ENCODE measurements around the gene FAM136A.

The FAM136A gene

DNA sequence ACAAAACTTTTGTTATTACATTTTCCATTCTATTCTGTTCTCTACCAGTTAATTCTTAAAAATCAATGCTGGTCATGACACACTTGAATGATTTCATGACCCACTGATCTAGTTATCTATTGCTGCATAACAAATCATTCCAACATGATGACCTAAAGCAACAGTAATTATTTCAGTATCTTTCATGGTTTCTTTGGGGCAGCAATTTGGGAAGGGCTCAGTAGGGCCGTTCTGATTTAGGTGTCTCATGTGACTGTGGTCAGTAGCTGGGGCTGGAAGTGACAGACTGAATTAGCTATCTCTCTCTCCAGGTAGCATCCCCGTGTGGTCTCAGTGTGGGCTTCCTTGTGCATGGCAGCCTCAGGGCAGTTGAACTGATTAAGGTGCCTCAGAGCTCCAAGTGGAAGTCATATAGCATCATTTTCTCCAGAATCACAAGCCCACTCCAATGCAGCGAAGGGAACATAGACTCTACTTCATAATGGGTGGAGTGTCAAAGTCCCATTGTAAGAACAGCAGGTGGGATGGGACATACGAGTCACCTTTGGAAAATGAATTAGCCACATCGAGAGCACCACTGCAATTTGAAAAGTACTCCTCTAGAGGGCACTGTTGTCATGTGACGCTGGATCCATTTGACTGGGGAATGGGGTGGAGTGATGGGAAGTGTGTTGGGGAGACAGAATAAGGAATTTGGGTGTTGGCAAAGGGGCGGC, 39.1 kb upstream of the FAM136A start:
- Mint-ChIP-seq H3K36me3 (ENCODE audit: low read depth) (no peaks in the 10 kb centered on the region), H3K27ac (no peak overlapping the region), H3K27me3 (ENCODE audit: low read depth) (peaks cover 37% of the 10 kb centered on the region), H3K9me3 (no peaks in the 10 kb centered on the region), H3K4me3 (no peak overlapping the region), H3K4me1 (no peaks in the 10 kb centered on the region)
- TF ChIP-seq, protein P1, sequence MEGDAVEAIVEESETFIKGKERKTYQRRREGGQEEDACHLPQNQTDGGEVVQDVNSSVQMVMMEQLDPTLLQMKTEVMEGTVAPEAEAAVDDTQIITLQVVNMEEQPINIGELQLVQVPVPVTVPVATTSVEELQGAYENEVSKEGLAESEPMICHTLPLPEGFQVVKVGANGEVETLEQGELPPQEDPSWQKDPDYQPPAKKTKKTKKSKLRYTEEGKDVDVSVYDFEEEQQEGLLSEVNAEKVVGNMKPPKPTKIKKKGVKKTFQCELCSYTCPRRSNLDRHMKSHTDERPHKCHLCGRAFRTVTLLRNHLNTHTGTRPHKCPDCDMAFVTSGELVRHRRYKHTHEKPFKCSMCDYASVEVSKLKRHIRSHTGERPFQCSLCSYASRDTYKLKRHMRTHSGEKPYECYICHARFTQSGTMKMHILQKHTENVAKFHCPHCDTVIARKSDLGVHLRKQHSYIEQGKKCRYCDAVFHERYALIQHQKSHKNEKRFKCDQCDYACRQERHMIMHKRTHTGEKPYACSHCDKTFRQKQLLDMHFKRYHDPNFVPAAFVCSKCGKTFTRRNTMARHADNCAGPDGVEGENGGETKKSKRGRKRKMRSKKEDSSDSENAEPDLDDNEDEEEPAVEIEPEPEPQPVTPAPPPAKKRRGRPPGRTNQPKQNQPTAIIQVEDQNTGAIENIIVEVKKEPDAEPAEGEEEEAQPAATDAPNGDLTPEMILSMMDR (IDR thresholded peaks at IDR 0.05; ENCODE audit: unreplicated experiment in 3 of 3), result peak; percentile 73 to 93 (median 80)

DNA sequence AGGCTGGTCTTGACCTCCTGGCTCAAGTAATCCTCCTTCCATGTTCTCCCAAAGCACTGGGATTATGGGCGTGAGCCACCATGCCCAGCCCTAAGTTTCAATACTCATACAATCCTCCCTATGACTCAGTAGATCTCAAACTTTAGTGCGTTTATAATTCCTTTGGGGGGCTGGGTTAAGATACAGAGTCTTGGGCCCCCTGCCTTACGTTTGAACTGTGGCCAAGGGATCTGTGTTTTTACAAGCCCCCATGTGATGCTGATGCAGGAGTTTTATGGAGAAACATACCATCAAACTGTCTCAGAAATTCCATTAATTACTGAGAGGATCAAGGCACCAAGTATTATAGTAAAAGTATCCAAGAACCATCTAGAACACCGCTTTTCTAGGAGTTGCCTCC, 38.2 kb upstream of the FAM136A start:
- Mint-ChIP-seq H3K9me3 (no peaks in the 10 kb centered on the region), H3K4me3 (no peak overlapping the region), H3K36me3 (ENCODE audit: low read depth) (no peaks in the 10 kb centered on the region), H3K27me3 (ENCODE audit: low read depth) (peaks cover 34% of the 10 kb centered on the region), H3K27ac (no peak overlapping the region), H3K4me1 (no peaks in the 10 kb centered on the region)
- TF ChIP-seq, protein P1 (IDR thresholded peaks at IDR 0.05; ENCODE audit: unreplicated experiment in 3 of 3), result no peak

DNA sequence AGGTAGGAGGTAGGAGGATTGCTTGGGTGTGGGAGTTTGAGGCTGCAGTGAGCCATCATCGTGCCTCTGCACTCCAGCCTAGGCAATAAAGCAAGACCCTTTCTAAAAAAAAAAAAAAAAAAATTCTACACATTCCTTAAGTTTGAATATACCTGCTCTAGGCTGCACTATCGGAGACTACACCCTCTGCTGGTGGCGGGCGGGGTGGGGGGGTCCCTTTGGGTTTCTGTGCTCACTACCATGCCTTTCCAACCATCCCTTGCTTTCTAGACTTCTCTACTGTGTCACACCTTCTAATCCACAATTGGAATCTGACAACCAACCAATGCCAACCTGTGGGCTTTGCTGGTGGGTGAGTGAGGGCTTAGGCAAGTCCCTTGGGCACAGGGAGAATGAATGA, 34.7 kb upstream of the FAM136A start:
- H3K4me3 Mint-ChIP-seq, result no peak overlapping the region
- TF ChIP-seq, protein P1 (IDR thresholded peaks at IDR 0.05; ENCODE audit: unreplicated experiment in 3 of 3), result no peak
- no peaks in the 10 kb centered on the region for H3K4me1 Mint-ChIP-seq
- H3K36me3 Mint-ChIP-seq (ENCODE audit: low read depth), result no peaks in the 10 kb centered on the region
- peaks cover 10% of the 10 kb centered on the region for H3K27me3 Mint-ChIP-seq (ENCODE audit: low read depth)
- H3K27ac Mint-ChIP-seq, result no peak overlapping the region
- no peaks in the 10 kb centered on the region for H3K9me3 Mint-ChIP-seq

DNA sequence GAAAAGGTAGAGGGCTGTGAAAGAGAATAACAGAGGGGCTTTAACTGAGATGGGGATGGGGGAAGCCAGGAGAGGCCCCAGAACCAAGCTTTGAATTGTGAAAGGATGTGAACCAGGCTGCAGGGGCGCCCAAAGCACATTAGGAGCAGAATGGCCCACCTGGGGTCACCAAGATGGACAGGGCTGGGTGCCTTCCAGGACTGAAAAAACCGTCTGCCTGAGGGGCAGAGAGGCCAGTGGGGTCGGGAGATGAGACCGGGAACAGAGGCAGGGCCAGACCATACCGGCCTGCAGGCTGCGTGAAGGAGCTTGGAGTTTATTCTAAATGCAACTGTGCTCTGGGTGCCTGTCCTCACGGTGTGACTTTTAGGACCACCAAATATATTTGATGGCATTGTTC, 29.1 kb upstream of the FAM136A start:
- H3K4me3 Mint-ChIP-seq, result no peak overlapping the region
- H3K9me3 Mint-ChIP-seq, result no peaks in the 10 kb centered on the region
- H3K27me3 Mint-ChIP-seq (ENCODE audit: low read depth), result peaks cover 9% of the 10 kb centered on the region
- TF ChIP-seq, protein P1 (IDR thresholded peaks at IDR 0.05; ENCODE audit: unreplicated experiment in 3 of 3), result no peak
- H3K4me1 Mint-ChIP-seq, result no peaks in the 10 kb centered on the region
- no peaks in the 10 kb centered on the region for H3K36me3 Mint-ChIP-seq (ENCODE audit: low read depth)
- H3K27ac Mint-ChIP-seq, result no peak overlapping the region

GRCh38 chr2:70330476-70330875, 28.6 kb upstream of the FAM136A start:
- H3K9me3 Mint-ChIP-seq, result no peaks in the 10 kb centered on the region
- H3K4me3 Mint-ChIP-seq, result no peak overlapping the region
- no peak overlapping the region for H3K27ac Mint-ChIP-seq
- TF ChIP-seq, protein P1 (IDR thresholded peaks at IDR 0.05; ENCODE audit: unreplicated experiment in 3 of 3), result no peak
- no peaks in the 10 kb centered on the region for H3K36me3 Mint-ChIP-seq (ENCODE audit: low read depth)
- peaks cover 9% of the 10 kb centered on the region for H3K27me3 Mint-ChIP-seq (ENCODE audit: low read depth)
- H3K4me1 Mint-ChIP-seq, result no peaks in the 10 kb centered on the region

DNA sequence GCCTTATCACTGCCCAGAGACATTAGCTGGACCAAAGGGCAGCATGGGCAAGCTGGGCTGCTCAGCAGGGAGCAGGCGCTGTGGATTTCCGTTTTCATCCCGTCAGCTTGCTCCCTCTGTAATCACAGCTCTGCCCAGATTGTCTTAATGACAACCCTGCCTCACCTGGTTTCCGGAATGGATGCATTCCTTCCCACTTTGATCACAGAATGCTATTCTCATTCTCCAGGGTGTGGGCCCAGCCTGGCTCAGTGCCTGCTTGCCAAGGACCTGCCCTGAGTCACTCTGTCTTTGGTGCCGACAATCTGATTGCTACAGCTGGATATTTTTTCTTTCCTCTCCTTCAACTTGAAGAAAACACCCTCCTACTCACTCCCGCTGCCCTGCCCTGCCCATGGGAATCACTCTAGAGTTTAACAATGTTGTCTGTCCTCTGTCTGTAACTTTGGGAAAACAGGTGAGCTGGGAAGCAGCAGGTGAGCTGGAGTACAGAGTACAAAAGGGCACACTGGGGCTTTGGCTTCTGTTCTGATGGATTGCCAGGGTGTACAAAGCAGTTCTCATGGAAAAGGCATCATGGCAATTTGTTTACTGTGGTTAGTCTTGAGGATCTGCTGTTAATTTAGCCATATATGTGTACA, 27.2 kb upstream of the FAM136A start:
- Mint-ChIP-seq H3K4me1 (no peaks in the 10 kb centered on the region), H3K27me3 (ENCODE audit: low read depth) (peaks cover 9% of the 10 kb centered on the region), H3K36me3 (ENCODE audit: low read depth) (no peaks in the 10 kb centered on the region), H3K27ac (peak overlapping the region in 1 of 3 experiments; percentile 4), H3K9me3 (no peaks in the 10 kb centered on the region), H3K4me3 (no peak overlapping the region)
- TF ChIP-seq, protein P1 (IDR thresholded peaks at IDR 0.05; ENCODE audit: unreplicated experiment in 3 of 3), result no peak

Measured in nephron (organoid).